Loucy (cell line): ENCODE measurements around the gene PTPN9.
"Not testable (repeated sequence)": the region's sequence is repeated elsewhere in the genome, so short reads cannot be mapped to it uniquely, and the experiment has no call there.

Experiments
- H2AFZ ChIP-seq: fragments of 200-600 bp; sonication (generic); 2 replicates; pipeline ENCODE4 v1.6.0; 2016; ENCODE audit warnings: antibody characterized with exemption, mild to moderate bottlenecking, low read length, moderate library complexity
- H3F3A ChIP-seq: fragments of 200-600 bp; 2 replicates; pipeline ENCODE4 v1.6.0; 2016; ENCODE audit warnings: antibody characterized with exemption, low read depth, mild to moderate bottlenecking
- H3K27me3 ChIP-seq: fragments of 200-600 bp; sonication (generic); 2 replicates; pipeline ENCODE4 v1.6.1; 2014; ENCODE audit warnings: low read length, mild to moderate bottlenecking; ENCODE audit not compliant: insufficient read depth, poor library complexity, severe bottlenecking
- H3K36me3 ChIP-seq: fragments of 200-600 bp; sonication (generic); 2 replicates; pipeline ENCODE4 v1.6.1; 2016; ENCODE audit warnings: low read length; ENCODE audit not compliant: insufficient read depth
- H3K4me1 ChIP-seq: fragments of 200-600 bp; sonication (generic); 2 replicates; pipeline ENCODE4 v1.5.1; 2014; ENCODE audit warnings: low read length, mild to moderate bottlenecking; ENCODE audit not compliant: insufficient read depth, poor library complexity, severe bottlenecking
- H3K4me2 ChIP-seq: fragments of 200-600 bp; sonication (generic); 2 replicates; pipeline ENCODE4 v1.6.0; 2014; ENCODE audit warnings: antibody characterized with exemption, low read length, low read depth, mild to moderate bottlenecking; ENCODE audit not compliant: poor library complexity, severe bottlenecking
- H3K4me3 ChIP-seq: fragments of 200-600 bp; sonication (generic); 2 replicates; pipeline ENCODE4 v1.5.1; 2014; ENCODE audit warnings: low read length, mild to moderate bottlenecking, mixed read lengths; ENCODE audit not compliant: poor library complexity, severe bottlenecking
- H3K79me2 ChIP-seq: fragments of 200-600 bp; sonication (generic); 2 replicates; pipeline ENCODE4 v1.6.1; 2014; ENCODE audit warnings: low read length; ENCODE audit not compliant: insufficient read depth
- H3K9ac ChIP-seq: fragments of 200-600 bp; sonication (generic); 2 replicates; pipeline ENCODE4 v1.6.0; 2014; ENCODE audit warnings: mild to moderate bottlenecking, low read depth, low read length, moderate library complexity; ENCODE audit not compliant: poor library complexity, severe bottlenecking
- H3K9me2 ChIP-seq: fragments of 200-600 bp; sonication (generic); replicated peaks from 2 replicates; pipeline ENCODE4 v1.6.1; 2016; ENCODE audit warnings: low read depth, low read length, mixed read lengths
- H3K9me3 ChIP-seq: fragments of 200-600 bp; sonication (generic); 2 replicates; pipeline ENCODE4 v1.6.1; 2014; ENCODE audit warnings: mild to moderate bottlenecking, antibody characterized with exemption, low read length, low read depth; ENCODE audit not compliant: insufficient read depth
- H4K20me1 ChIP-seq: fragments of 200-600 bp; sonication (generic); 2 replicates; pipeline ENCODE4 v1.6.0; 2014; ENCODE audit warnings: antibody characterized with exemption, low read length, mild to moderate bottlenecking; ENCODE audit not compliant: insufficient read depth, poor library complexity, severe bottlenecking
- CTCF ChIP-seq: fragments of 200-600 bp; sonication (generic); conservative IDR thresholded peaks from 2 replicates; pipeline ENCODE4 v1.5.1; 2014; ENCODE audit warnings: mild to moderate bottlenecking, antibody characterized with exemption, low read length
- EZH2phosphoT487 ChIP-seq: fragments of 200-600 bp; IDR thresholded peaks from 2 replicates; pipeline ENCODE4 v1.6.1; 2018; ENCODE audit warnings: antibody characterized with exemption, mild to moderate bottlenecking, moderate library complexity, borderline replicate concordance

Gene PTPN9

DNA sequence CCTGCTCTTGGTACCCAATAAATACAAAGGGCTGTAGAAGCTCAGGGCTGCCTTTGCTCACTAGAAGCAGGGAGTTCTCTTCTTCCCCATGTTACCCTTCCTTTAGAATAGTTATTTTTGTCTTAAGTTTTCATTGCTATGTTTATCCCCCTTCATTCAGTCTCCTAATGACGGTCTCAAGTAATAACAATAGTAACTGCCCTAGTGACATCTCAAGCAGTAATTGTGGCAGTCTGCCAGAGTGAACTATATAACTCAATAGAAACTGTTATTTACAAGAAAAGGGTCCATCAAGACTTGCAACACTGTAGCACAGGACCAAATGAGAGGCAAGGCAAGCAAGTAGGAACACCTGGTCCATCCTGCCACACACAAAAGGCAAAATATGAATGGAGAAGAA lies 95.2 kb downstream of the PTPN9 start:
- Histone ChIP-seq H3K4me1 (no peaks in the 10 kb centered on the region), H3K9me2 (no peaks in the 10 kb centered on the region), H3F3A (no peaks in the 10 kb centered on the region), H3K27me3 (no peaks in the 10 kb centered on the region), H2AFZ (no peak overlapping the region), H3K4me2 (no peak overlapping the region), H3K9me3 (no peaks in the 10 kb centered on the region), H4K20me1 (no peaks in the 10 kb centered on the region), H3K36me3 (peaks cover 16% of the 10 kb centered on the region; the same call in 1 of the 2 replicates), H3K4me3 (no peak overlapping the region), H3K9ac (no peak overlapping the region), H3K79me2 (no peaks in the 10 kb centered on the region)
- TF ChIP-seq CTCF (no peak), EZH2phosphoT487 (no peak)

DNA sequence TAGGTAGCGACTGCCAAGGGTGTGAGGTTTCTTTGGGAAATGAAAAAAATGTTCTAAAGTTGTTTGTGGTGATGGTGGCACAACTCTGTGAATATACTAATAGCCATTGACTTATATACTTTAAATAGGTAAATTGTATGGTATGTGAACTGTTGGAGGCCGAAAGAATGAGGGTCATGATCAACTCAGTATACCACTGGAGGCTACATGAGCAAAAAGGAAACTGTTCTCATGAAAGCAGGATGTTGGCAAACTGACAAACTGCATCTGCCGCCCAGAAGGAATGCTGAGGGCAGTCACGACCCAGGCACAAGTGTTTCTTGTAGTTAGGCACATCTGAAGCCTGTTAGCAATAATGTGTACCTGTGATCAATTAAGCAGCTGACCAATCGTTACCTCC lies 95.6 kb downstream of the PTPN9 start:
- H3F3A ChIP-seq, H3K9me2 ChIP-seq, H3K4me3 ChIP-seq, H3K9me3 ChIP-seq, H4K20me1 ChIP-seq, H2AFZ ChIP-seq, H3K4me2 ChIP-seq, H3K4me1 ChIP-seq, H3K79me2 ChIP-seq, H3K9ac ChIP-seq, H3K27me3 ChIP-seq: not testable (repeated sequence)
- H3K36me3 ChIP-seq, result peaks cover 19% of the 10 kb centered on the region; the same call in 1 of the 2 replicates

- Histone ChIP-seq H3F3A (no peaks in the 10 kb centered on the region), H3K9ac (no peak overlapping the region), H2AFZ (no peak overlapping the region), H3K79me2 (no peaks in the 10 kb centered on the region), H3K27me3 (no peaks in the 10 kb centered on the region), H3K36me3 (peaks cover 23% of the 10 kb centered on the region; the same call in 1 of the 2 replicates), H3K9me3 (no peaks in the 10 kb centered on the region), H3K9me2 (no peaks in the 10 kb centered on the region), H3K4me1 (no peaks in the 10 kb centered on the region), H4K20me1 (no peaks in the 10 kb centered on the region), H3K4me2 (no peak overlapping the region), H3K4me3 (no peak overlapping the region)
- TF ChIP-seq EZH2phosphoT487 (no peak), CTCF (no peak)
These were observed 96.0 kb downstream of the PTPN9 start for GRCh38 chr15:75483106-75483505.

- H3K4me2 ChIP-seq, result not testable (repeated sequence)
These were observed 98.7 kb downstream of the PTPN9 start for GRCh38 chr15:75480463-75480862.

More at GRCh38 chr15:75480463-75480862, 98.7 kb downstream of the PTPN9 start:
- not testable (repeated sequence) for H3K27me3 ChIP-seq, H4K20me1 ChIP-seq, H3K9me3 ChIP-seq, H3K9me2 ChIP-seq, H3F3A ChIP-seq, H3K79me2 ChIP-seq, H3K4me3 ChIP-seq, H3K9ac ChIP-seq, H3K4me1 ChIP-seq, H2AFZ ChIP-seq
- peaks cover 37% of the 10 kb centered on the region; the same call in 1 of the 2 replicates for H3K36me3 ChIP-seq
